ENCODE results near the gene SNX27. TPM values are rescaled to one million over a fixed set of nuclear protein-coding genes. Genes with fewer than 3 reads are reported as not detected.
"Not testable (repeated sequence)": the region's sequence is repeated elsewhere in the genome, so short reads cannot be mapped to it uniquely, and the experiment has no call there.

Gene SNX27
- polyA plus RNA-seq, 3 donors = 40.1 to 57.1 (median 47.6) TPM

- peak overlapping the region in 1 of 2 donors; percentile 59 for H3K27ac ChIP-seq (ENCODE audit: low read depth in 1 of 2, low read length in 2 of 2)
- H3K36me3 ChIP-seq (replicated peaks in 1 of 2; ENCODE audit: control insufficient read depth in 1 of 2, insufficient read depth in 2 of 2, low read length in 2 of 2) = peaks cover 53 to 63% of the 10 kb centered on the region in 2 donors
- H3K36me3 Mint-ChIP-seq = peaks cover 53 to 69% of the 10 kb centered on the region in 2 donors
- H3K4me1 ChIP-seq (ENCODE audit: control insufficient read depth in 1 of 2, insufficient read depth in 2 of 2, low read length in 2 of 2) = peaks cover 16 to 18% of the 10 kb centered on the region in 2 donors
- peak in 1 of 3 donors; percentile 21 for DNase-seq
- intact Hi-C loops (cut with micrococcal nuclease) = no loop called here
- no peaks in the 10 kb centered on the region for H3K9me3 Mint-ChIP-seq
- no peak overlapping the region for H2AFZ ChIP-seq (ENCODE audit: insufficient read depth, low read depth, low read length, poor library complexity, severe bottlenecking)
- no peak overlapping the region for H3K4me3 ChIP-seq (replicated peaks in 1 of 3; ENCODE audit: low read depth in 2 of 3, low read length in 3 of 3)
- peaks cover 28% of the 10 kb centered on the region for H3K4me1 Mint-ChIP-seq
- peaks cover 12% of the 10 kb centered on the region for H3K79me2 ChIP-seq (ENCODE audit: insufficient read depth, low read length)
- peak overlapping the region in 3 of 7 donors; percentile 58 to 89 (median 86) for H3K27ac Mint-ChIP-seq
- TF ChIP-seq CTCF (IDR thresholded peaks at IDR 0.05) = no peak
- no peaks in the 10 kb centered on the region for H3K9me3 ChIP-seq (replicated peaks in 1 of 2; ENCODE audit: control insufficient read depth in 1 of 2, insufficient read depth in 1 of 2, low read length in 2 of 2)
- peaks cover 10% of the 10 kb centered on the region for H4K20me1 ChIP-seq (ENCODE audit: insufficient read depth, low read length)
- no peak overlapping the region for H3K9ac ChIP-seq (ENCODE audit: insufficient read depth, low read length, poor library complexity, severe bottlenecking)
- 25% methylated on average over 2 of the region's 3 CpGs for WGBS (ENCODE audit: insufficient coverage)
- H3K4me2 ChIP-seq (replicated peaks; ENCODE audit: extremely low read depth, low read length, poor library complexity, severe bottlenecking) = no peak overlapping the region
- H3K4me3 Mint-ChIP-seq = no peak overlapping the region
- H3K27me3 ChIP-seq (ENCODE audit: control insufficient read depth in 2 of 2, insufficient read depth in 2 of 2, low read length in 2 of 2) = no peaks in the 10 kb centered on the region
- no peaks in the 10 kb centered on the region for H3K27me3 Mint-ChIP-seq (ENCODE audit: low read depth in 3 of 3)
These were observed 69.0 kb downstream of the SNX27 start for GRCh38 chr1:151680826-151681225.

- DNase-seq = no peak
- Mint-ChIP-seq H3K27me3 (ENCODE audit: low read depth in 3 of 3) (no peaks in the 10 kb centered on the region), H3K36me3 (peaks cover 59 to 69% of the 10 kb centered on the region in 2 donors), H3K4me1 (peaks cover 28% of the 10 kb centered on the region), H3K27ac (peak overlapping the region in 2 of 7 donors; percentile 26 to 66), H3K9me3 (no peaks in the 10 kb centered on the region), H3K4me3 (no peak overlapping the region)
- H3K4me3 ChIP-seq (replicated peaks in 1 of 3; ENCODE audit: low read depth in 2 of 3, low read length in 3 of 3) = no peak overlapping the region
- no peak overlapping the region for H2AFZ ChIP-seq (ENCODE audit: insufficient read depth, low read depth, low read length, poor library complexity, severe bottlenecking)
- intact Hi-C loops (cut with micrococcal nuclease) = no loop called here
- no CpG with 5 or more reads among the region's 2 CpGs for WGBS (ENCODE audit: insufficient coverage)
- H3K79me2 ChIP-seq (ENCODE audit: insufficient read depth, low read length) = peaks cover 6% of the 10 kb centered on the region
- H3K4me2 ChIP-seq (replicated peaks; ENCODE audit: extremely low read depth, low read length, poor library complexity, severe bottlenecking) = no peak overlapping the region
- no peak overlapping the region for H3K9ac ChIP-seq (ENCODE audit: insufficient read depth, low read length, poor library complexity, severe bottlenecking)
- H4K20me1 ChIP-seq (ENCODE audit: insufficient read depth, low read length) = peaks cover 10% of the 10 kb centered on the region
- peaks cover 59 to 74% of the 10 kb centered on the region in 2 donors for H3K36me3 ChIP-seq (replicated peaks in 1 of 2; ENCODE audit: control insufficient read depth in 1 of 2, insufficient read depth in 2 of 2, low read length in 2 of 2)
- H3K4me1 ChIP-seq (ENCODE audit: control insufficient read depth in 1 of 2, insufficient read depth in 2 of 2, low read length in 2 of 2) = peaks cover 16 to 18% of the 10 kb centered on the region in 2 donors
- no peaks in the 10 kb centered on the region for H3K9me3 ChIP-seq (replicated peaks in 1 of 2; ENCODE audit: control insufficient read depth in 1 of 2, insufficient read depth in 1 of 2, low read length in 2 of 2)
- no peak for TF ChIP-seq CTCF (IDR thresholded peaks at IDR 0.05)
- H3K27me3 ChIP-seq (ENCODE audit: control insufficient read depth in 2 of 2, insufficient read depth in 2 of 2, low read length in 2 of 2) = no peaks in the 10 kb centered on the region
- no peak overlapping the region for H3K27ac ChIP-seq (ENCODE audit: low read depth in 1 of 2, low read length in 2 of 2)
These were observed 70.1 kb downstream of the SNX27 start for GRCh38 chr1:151681923-151682322.

GRCh38 chr1:151682901-151683300 lies 71.1 kb downstream of the SNX27 start:
- intact Hi-C loops (cut with micrococcal nuclease); H3K4me3 Mint-ChIP-seq; H3K79me2 ChIP-seq (ENCODE audit: insufficient read depth, low read length); H3K9me3 Mint-ChIP-seq; H4K20me1 ChIP-seq (ENCODE audit: insufficient read depth, low read length); H3K9me3 ChIP-seq (replicated peaks in 1 of 2; ENCODE audit: control insufficient read depth in 1 of 2, insufficient read depth in 1 of 2, low read length in 2 of 2); H3K4me3 ChIP-seq (replicated peaks in 1 of 3; ENCODE audit: low read depth in 2 of 3, low read length in 3 of 3); H2AFZ ChIP-seq (ENCODE audit: insufficient read depth, low read depth, low read length, poor library complexity, severe bottlenecking); H3K9ac ChIP-seq (ENCODE audit: insufficient read depth, low read length, poor library complexity, severe bottlenecking); H3K27me3 Mint-ChIP-seq (ENCODE audit: low read depth in 3 of 3); DNase-seq; H3K27me3 ChIP-seq (ENCODE audit: control insufficient read depth in 2 of 2, insufficient read depth in 2 of 2, low read length in 2 of 2); H3K4me2 ChIP-seq (replicated peaks; ENCODE audit: extremely low read depth, low read length, poor library complexity, severe bottlenecking): not testable (repeated sequence)
- H3K27ac ChIP-seq (ENCODE audit: low read depth in 1 of 2, low read length in 2 of 2) = peak overlapping the region in 1 of 2 donors; percentile 33
- Mint-ChIP-seq H3K36me3 (peaks cover 64 to 71% of the 10 kb centered on the region in 2 donors), H3K4me1 (peaks cover 28% of the 10 kb centered on the region), H3K27ac (peak overlapping the region in 5 of 7 donors; percentile 9 to 63 (median 50))
- 96% methylated on average over 3 of the region's 7 CpGs for WGBS (ENCODE audit: insufficient coverage)
- H3K4me1 ChIP-seq (ENCODE audit: control insufficient read depth in 1 of 2, insufficient read depth in 2 of 2, low read length in 2 of 2) = peaks cover 16 to 18% of the 10 kb centered on the region in 2 donors
- peaks cover 66 to 79% of the 10 kb centered on the region in 2 donors for H3K36me3 ChIP-seq (replicated peaks in 1 of 2; ENCODE audit: control insufficient read depth in 1 of 2, insufficient read depth in 2 of 2, low read length in 2 of 2)
